ENCODE results near the gene VIPR2. TPM values are rescaled to one million over a fixed set of nuclear protein-coding genes. Genes with fewer than 3 reads are reported as not detected.
"Not testable (repeated sequence)": the region's sequence is repeated elsewhere in the genome, so short reads cannot be mapped to it uniquely, and the experiment has no call there.

The VIPR2 gene
- total and polyA plus RNA-seq, 9 donors, result 6.7 to 11.3 (median 8.6) TPM

DNA sequence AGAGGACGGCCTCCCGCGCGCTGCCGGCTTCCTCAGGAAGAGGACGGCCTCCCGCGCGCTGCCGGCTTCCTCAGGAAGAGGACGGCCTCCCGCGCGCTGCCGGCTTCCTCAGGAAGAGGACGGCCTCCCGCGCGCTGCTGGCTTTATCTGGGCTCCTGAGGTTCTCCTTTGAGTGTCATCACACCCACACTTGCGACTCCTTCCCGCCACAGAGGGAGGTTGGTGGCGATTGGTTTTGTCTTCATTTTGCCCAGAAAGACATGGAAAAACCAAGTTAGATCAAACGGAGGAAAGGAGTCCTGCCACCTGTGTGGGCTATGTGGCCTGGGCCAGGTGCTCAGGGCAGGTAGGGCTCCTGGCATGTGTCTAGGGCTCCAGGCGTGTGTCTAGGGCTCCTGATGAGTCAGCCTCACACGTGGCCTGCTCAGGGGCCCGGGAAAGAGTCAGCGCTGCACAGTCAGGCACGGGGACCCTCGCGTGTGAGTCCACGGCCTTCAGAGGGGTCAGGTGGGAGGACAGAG, 138.0 kb downstream of the VIPR2 start:
- Histone ChIP-seq H3K27ac (ENCODE audit: low read length) (peak overlapping the region; percentile 4), H3K4me3 (ENCODE audit: low read length) (no peak overlapping the region), H3K27me3 (ENCODE audit: control insufficient read depth, insufficient read depth, low read length) (peaks cover 2% of the 10 kb centered on the region), H3K36me3 (ENCODE audit: control insufficient read depth, insufficient read depth, low read length) (no peaks in the 10 kb centered on the region), H3K4me1 (ENCODE audit: control insufficient read depth, insufficient read depth, low read length) (peaks cover 44% of the 10 kb centered on the region), H3K9me3 (replicated peaks; ENCODE audit: control insufficient read depth, low read depth, low read length) (no peaks in the 10 kb centered on the region)
- 86% methylated on average over 15 of the region's 31 CpGs for WGBS (ENCODE audit: insufficient coverage)
- DNase-seq, result no peak

- not testable (repeated sequence) for DNase-seq; H3K36me3 ChIP-seq (ENCODE audit: control insufficient read depth, insufficient read depth, low read length); H3K27ac ChIP-seq (ENCODE audit: low read length); H3K27me3 ChIP-seq (ENCODE audit: control insufficient read depth, insufficient read depth, low read length); H3K4me3 ChIP-seq (ENCODE audit: low read length); H3K9me3 ChIP-seq (replicated peaks; ENCODE audit: control insufficient read depth, low read depth, low read length)
- peaks cover 38% of the 10 kb centered on the region for H3K4me1 ChIP-seq (ENCODE audit: control insufficient read depth, insufficient read depth, low read length)
- WGBS (ENCODE audit: insufficient coverage), result no CpG with 5 or more reads among the region's 69 CpGs
Measured at GRCh38 chr7:159006022-159006609, 138.6 kb downstream of the VIPR2 start.

GRCh38 chr7:159005618-159006017, 139.0 kb downstream of the VIPR2 start:
- Histone ChIP-seq H3K4me1 (ENCODE audit: control insufficient read depth, insufficient read depth, low read length) (peaks cover 33% of the 10 kb centered on the region), H3K9me3 (replicated peaks; ENCODE audit: control insufficient read depth, low read depth, low read length) (no peaks in the 10 kb centered on the region), H3K4me3 (ENCODE audit: low read length) (no peak overlapping the region), H3K36me3 (ENCODE audit: control insufficient read depth, insufficient read depth, low read length) (no peaks in the 10 kb centered on the region), H3K27ac (ENCODE audit: low read length) (no peak overlapping the region), H3K27me3 (ENCODE audit: control insufficient read depth, insufficient read depth, low read length) (peaks cover 2% of the 10 kb centered on the region)
- DNase-seq, result no peak
- WGBS (ENCODE audit: insufficient coverage), result 89% methylated on average over 9 of the region's 18 CpGs

DNA sequence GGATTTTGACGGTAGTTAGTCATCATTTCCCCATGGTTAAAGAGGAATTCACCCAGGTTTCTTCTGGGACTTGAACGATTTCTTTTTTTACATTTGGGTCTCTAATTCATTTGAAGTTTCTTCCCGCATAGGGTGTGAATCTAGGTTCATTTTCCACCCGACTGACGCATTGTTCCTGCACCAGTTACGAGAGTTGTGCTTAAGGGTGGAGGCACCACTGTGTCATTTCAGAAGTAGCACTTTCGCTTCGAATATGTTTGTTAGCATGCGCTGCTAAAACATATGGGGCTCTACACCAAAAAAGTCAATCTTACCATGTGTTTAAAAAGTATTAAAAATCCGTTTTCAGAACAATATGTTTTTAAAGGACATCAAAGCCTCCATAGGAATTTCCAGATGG, 140.3 kb downstream of the VIPR2 start:
- H3K4me1 ChIP-seq (ENCODE audit: control insufficient read depth, insufficient read depth, low read length), result peaks cover 28% of the 10 kb centered on the region
- WGBS (ENCODE audit: insufficient coverage), result 91% methylated on average over 6 of the region's 10 CpGs
- H3K27ac ChIP-seq (ENCODE audit: low read length), result no peak overlapping the region

DNA sequence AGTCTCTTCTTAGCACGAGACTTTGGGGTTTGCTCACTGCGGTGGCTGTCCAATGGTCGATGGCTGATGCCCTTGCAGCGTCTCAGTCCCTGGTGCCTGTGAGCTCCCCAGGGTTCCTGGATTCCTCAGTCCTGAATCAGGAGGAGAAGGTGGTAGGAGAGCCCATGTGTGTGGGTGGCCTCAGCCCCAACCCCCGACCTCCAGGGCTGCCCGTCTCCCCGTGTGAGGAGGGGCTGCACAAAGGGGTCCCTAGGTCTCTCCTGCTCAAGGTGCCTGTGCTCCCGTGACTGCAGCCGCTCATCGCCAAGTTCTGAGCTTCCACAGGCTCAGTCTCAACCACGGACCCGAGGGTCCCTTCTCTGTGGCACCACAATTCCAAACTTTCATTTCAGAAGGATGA, 142.9 kb downstream of the VIPR2 start:
- no peaks in the 10 kb centered on the region for H3K9me3 ChIP-seq (replicated peaks; ENCODE audit: control insufficient read depth, low read depth, low read length)
- 89% methylated on average over 12 of the region's 12 CpGs for WGBS (ENCODE audit: insufficient coverage)
- H3K4me1 ChIP-seq (ENCODE audit: control insufficient read depth, insufficient read depth, low read length), result peaks cover 6% of the 10 kb centered on the region
- H3K27ac ChIP-seq (ENCODE audit: low read length), result no peak overlapping the region
- no peak for DNase-seq
- no peak overlapping the region for H3K4me3 ChIP-seq (ENCODE audit: low read length)
- no peaks in the 10 kb centered on the region for H3K36me3 ChIP-seq (ENCODE audit: control insufficient read depth, insufficient read depth, low read length)
- H3K27me3 ChIP-seq (ENCODE audit: control insufficient read depth, insufficient read depth, low read length), result peaks cover 17% of the 10 kb centered on the region

More for the DNA sequence above, 140.3 kb downstream of the VIPR2 start:
- H3K36me3 ChIP-seq (ENCODE audit: control insufficient read depth, insufficient read depth, low read length), result no peaks in the 10 kb centered on the region
- H3K4me3 ChIP-seq (ENCODE audit: low read length), result no peak overlapping the region
- peaks cover 7% of the 10 kb centered on the region for H3K27me3 ChIP-seq (ENCODE audit: control insufficient read depth, insufficient read depth, low read length)
- H3K9me3 ChIP-seq (replicated peaks; ENCODE audit: control insufficient read depth, low read depth, low read length), result no peaks in the 10 kb centered on the region
- DNase-seq, result no peak

DNA sequence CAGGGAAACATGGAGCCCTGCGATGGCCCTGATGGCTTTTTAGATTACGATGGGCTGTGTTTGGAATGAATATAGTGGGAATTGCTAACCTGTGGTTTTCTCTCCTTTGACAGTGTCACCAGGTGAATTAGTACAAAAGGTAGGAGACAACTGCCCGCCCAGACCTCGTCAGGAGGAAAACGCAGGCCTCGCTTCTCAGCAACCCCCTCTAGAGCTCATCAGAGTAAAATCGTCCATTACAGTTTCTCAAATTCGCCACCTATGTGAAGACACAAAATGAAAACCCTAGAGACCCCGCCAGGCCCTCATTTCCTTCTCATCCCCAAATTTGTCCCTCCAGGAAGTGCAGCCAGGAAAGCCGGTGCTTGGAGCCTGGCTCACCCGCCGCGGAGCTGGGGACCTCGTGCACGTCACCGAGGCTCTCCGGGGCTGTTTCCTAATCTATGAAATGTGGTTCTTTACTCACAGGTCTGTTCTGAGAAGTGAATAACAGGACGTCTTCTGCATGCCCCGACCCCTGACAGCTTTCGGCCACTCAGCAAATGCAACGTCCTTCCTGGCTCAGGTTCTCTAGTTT, 143.7 kb downstream of the VIPR2 start:
- peaks cover 3% of the 10 kb centered on the region for H3K4me1 ChIP-seq (ENCODE audit: control insufficient read depth, insufficient read depth, low read length)
- 72% methylated on average over 16 of the region's 21 CpGs for WGBS (ENCODE audit: insufficient coverage)
- DNase-seq, result no peak
- H3K9me3 ChIP-seq (replicated peaks; ENCODE audit: control insufficient read depth, low read depth, low read length), result no peaks in the 10 kb centered on the region
- peaks cover 25% of the 10 kb centered on the region for H3K27me3 ChIP-seq (ENCODE audit: control insufficient read depth, insufficient read depth, low read length)
- H3K36me3 ChIP-seq (ENCODE audit: control insufficient read depth, insufficient read depth, low read length), result no peaks in the 10 kb centered on the region
- no peak overlapping the region for H3K27ac ChIP-seq (ENCODE audit: low read length)
- no peak overlapping the region for H3K4me3 ChIP-seq (ENCODE audit: low read length)

- no peak overlapping the region for H3K27ac ChIP-seq (ENCODE audit: low read length)
- H3K4me3 ChIP-seq (ENCODE audit: low read length), result no peak overlapping the region
- H3K27me3 ChIP-seq (ENCODE audit: control insufficient read depth, insufficient read depth, low read length), result peaks cover 32% of the 10 kb centered on the region
- no peaks in the 10 kb centered on the region for H3K36me3 ChIP-seq (ENCODE audit: control insufficient read depth, insufficient read depth, low read length)
- no peaks in the 10 kb centered on the region for H3K9me3 ChIP-seq (replicated peaks; ENCODE audit: control insufficient read depth, low read depth, low read length)
- peaks cover 3% of the 10 kb centered on the region for H3K4me1 ChIP-seq (ENCODE audit: control insufficient read depth, insufficient read depth, low read length)
- DNase-seq, result no peak
- 72% methylated on average over 11 of the region's 13 CpGs for WGBS (ENCODE audit: insufficient coverage)
Measured at GRCh38 chr7:159000070-159000469, 144.6 kb downstream of the VIPR2 start.

DNA sequence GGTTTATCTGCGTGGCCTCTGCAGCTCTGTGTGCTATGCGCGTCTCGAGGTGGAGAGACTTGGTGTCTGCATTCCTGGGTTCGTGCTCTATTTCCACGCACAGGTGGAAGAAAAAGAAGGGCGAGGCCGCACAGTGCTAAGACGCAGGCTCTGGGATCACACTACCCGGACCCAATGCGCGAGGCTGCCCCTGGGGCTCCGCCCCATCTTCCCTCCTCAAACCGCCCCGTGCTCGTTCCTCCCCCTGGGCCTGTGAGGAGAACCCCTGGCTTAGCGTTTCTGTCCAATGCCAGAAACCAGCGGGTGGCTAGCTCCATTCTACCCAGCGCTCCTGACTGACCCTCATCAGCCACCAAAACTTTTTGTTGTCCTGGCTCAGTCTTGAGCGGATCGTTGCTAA, 145.2 kb downstream of the VIPR2 start:
- 86% methylated on average over 19 of the region's 21 CpGs for WGBS (ENCODE audit: insufficient coverage)
- peaks cover 32% of the 10 kb centered on the region for H3K27me3 ChIP-seq (ENCODE audit: control insufficient read depth, insufficient read depth, low read length)
- no peaks in the 10 kb centered on the region for H3K36me3 ChIP-seq (ENCODE audit: control insufficient read depth, insufficient read depth, low read length)
- H3K27ac ChIP-seq (ENCODE audit: low read length), result no peak overlapping the region
- H3K4me1 ChIP-seq (ENCODE audit: control insufficient read depth, insufficient read depth, low read length), result peaks cover 3% of the 10 kb centered on the region
- H3K9me3 ChIP-seq (replicated peaks; ENCODE audit: control insufficient read depth, low read depth, low read length), result no peaks in the 10 kb centered on the region
- DNase-seq, result no peak
- H3K4me3 ChIP-seq (ENCODE audit: low read length), result no peak overlapping the region

DNA sequence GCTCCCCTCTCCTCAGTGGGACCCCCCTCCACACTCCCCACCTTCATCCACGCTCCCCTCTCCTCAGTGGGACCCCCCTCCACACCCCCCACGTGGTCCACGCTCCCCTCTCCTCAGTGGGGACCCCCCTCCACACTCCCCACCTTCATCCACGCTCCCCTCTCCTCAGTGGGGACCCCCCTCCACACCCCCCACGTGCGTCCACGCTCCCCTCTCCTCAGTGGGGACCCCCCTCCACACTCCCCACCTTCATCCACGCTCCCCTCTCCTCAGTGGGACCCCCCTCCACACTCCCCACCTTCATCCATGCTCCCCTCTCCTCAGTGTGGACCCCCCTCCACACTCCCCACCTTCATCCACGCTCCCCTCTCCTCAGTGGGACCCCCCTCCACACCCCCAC, 146.4 kb downstream of the VIPR2 start:
- H3K36me3 ChIP-seq (ENCODE audit: control insufficient read depth, insufficient read depth, low read length); DNase-seq; H3K4me3 ChIP-seq (ENCODE audit: low read length); H3K9me3 ChIP-seq (replicated peaks; ENCODE audit: control insufficient read depth, low read depth, low read length); H3K4me1 ChIP-seq (ENCODE audit: control insufficient read depth, insufficient read depth, low read length); H3K27ac ChIP-seq (ENCODE audit: low read length): not testable (repeated sequence)
- peaks cover 39% of the 10 kb centered on the region for H3K27me3 ChIP-seq (ENCODE audit: control insufficient read depth, insufficient read depth, low read length)
- WGBS (ENCODE audit: insufficient coverage), result 65% methylated on average over 4 of the region's 9 CpGs

DNA sequence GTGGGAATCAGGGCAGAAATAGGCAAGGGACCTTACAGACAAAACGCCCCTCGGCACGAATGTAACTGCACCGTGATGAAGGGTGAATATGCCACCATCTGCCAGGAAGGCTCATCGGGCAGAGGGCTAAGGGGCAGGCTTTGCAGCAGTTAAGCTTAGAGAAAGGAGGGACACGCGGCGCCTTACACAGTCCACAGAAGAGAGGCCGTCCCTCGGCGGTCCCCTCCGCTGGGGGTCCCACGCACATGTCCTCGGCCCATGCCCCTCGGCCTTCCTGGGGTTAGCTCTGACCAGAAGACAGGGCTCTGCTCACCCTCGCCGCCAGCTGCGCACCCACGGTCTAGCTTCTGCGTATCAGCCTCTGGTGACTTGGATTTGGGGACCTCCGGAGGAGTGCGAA, 147.2 kb downstream of the VIPR2 start:
- H3K27ac ChIP-seq (ENCODE audit: low read length), result no peak overlapping the region
- peaks cover 47% of the 10 kb centered on the region for H3K27me3 ChIP-seq (ENCODE audit: control insufficient read depth, insufficient read depth, low read length)
- H3K9me3 ChIP-seq (replicated peaks; ENCODE audit: control insufficient read depth, low read depth, low read length), result no peaks in the 10 kb centered on the region
- H3K36me3 ChIP-seq (ENCODE audit: control insufficient read depth, insufficient read depth, low read length), result no peaks in the 10 kb centered on the region
- 73% methylated on average over 15 of the region's 22 CpGs for WGBS (ENCODE audit: insufficient coverage)
- no peak overlapping the region for H3K4me3 ChIP-seq (ENCODE audit: low read length)
- DNase-seq, result no peak
- peaks cover 3% of the 10 kb centered on the region for H3K4me1 ChIP-seq (ENCODE audit: control insufficient read depth, insufficient read depth, low read length)

Measured in muscle of leg (tissue), 11 donors.